Liver (tissue), 2 donors: ENCODE results near the gene SLC4A7.

Experiments used
- CTCF ChIP-seq: fragments of 150-350 bp; IDR thresholded peaks from 2 replicates; pipeline ENCODE4 v1.5.1; 2017; ENCODE audit warnings: improper control_type of control experiment, low read depth, low read length; ENCODE audit not compliant: missing input control
- REST ChIP-seq: IDR thresholded peaks from 2 replicates; pipeline ENCODE4 v1.6.1; 2016; ENCODE audit warnings: antibody characterized with exemption, mild to moderate bottlenecking
- YY1 ChIP-seq: IDR thresholded peaks from 2 replicates; pipeline ENCODE4 v1.6.1; 2016; ENCODE audit warnings: antibody characterized with exemption, mild to moderate bottlenecking
- donor health status: healthy.

DNA sequence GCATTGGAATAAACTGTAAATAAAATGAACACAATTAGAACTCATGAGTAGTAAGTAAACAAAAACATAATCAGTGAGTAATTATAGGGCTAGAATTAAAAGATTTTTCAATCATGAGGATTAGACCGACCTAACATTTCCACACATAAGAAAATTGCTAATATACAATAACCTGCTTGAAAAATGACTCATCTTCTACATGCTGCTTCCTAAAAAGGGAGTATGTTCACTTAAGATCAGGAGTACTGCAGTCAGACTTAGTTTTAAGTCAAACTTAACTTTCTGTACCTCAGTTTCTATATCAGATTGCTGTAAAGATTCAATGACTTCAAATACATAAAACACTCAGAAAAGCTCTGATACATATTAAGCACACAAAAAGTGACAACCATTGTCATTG lies 92.4 kb downstream of the SLC4A7 start:
- TF ChIP-seq CTCF (no peak), REST (no peak), YY1 (no peak)
